Fibroblast of lung (primary cell): ENCODE results near the gene GRIK4. TPM values are rescaled to one million over a fixed set of nuclear protein-coding genes. Genes with fewer than 3 reads are reported as not detected.

Experiments
- DNase-seq, 2 donors: peaks; one replicate each; pipeline versions ENCODE4 v3.0.0 to v3.0.0-alpha.2; 2010; ENCODE audit warnings: low read depth in 2 of 2
- H2AFZ ChIP-seq: 2 replicates; pipeline ENCODE4 v1.5.1; 2012; ENCODE audit warnings: low read length, control low read depth, inconsistent platforms
- H3K27ac ChIP-seq: 2 replicates; pipeline ENCODE4 v1.5.1; 2011; ENCODE audit warnings: low read length, control low read depth; ENCODE audit not compliant: insufficient read depth
- H3K27me3 ChIP-seq: 2 replicates; pipeline ENCODE4 v1.5.1; 2011; ENCODE audit warnings: mild to moderate bottlenecking, low read length; ENCODE audit not compliant: control insufficient read depth, insufficient read depth
- H3K36me3 ChIP-seq: 2 replicates; pipeline ENCODE4 v1.5.1; 2011; ENCODE audit warnings: low read length; ENCODE audit not compliant: control insufficient read depth, insufficient read depth
- H3K4me1 ChIP-seq: 2 replicates; pipeline ENCODE4 v1.5.1; 2011; ENCODE audit warnings: low read length; ENCODE audit not compliant: control insufficient read depth, insufficient read depth; ENCODE audit errors: extremely low read depth
- H3K4me2 ChIP-seq: 2 replicates; pipeline ENCODE4 v1.5.1; 2011; ENCODE audit warnings: low read length, control low read depth; ENCODE audit not compliant: insufficient read depth; ENCODE audit errors: extremely low read depth
- H3K4me3 ChIP-seq, 4 experiments: fragments of 200-600 bp in 1 of 4; sonication (generic) in 1 of 4; replicated peaks in 1 of 4; 2 replicates each; pipeline ENCODE4 v1.5.1; 2011 to 2016; ENCODE audit warnings: low read length in 4 of 4, low read depth in 3 of 4, mild to moderate bottlenecking in 3 of 4, control low read depth in 2 of 4, inconsistent platforms in 1 of 4, mixed read lengths in 1 of 4; ENCODE audit not compliant: insufficient read depth in 1 of 4; ENCODE audit errors: control extremely low read depth in 1 of 4
- H3K79me2 ChIP-seq: 2 replicates; pipeline ENCODE4 v1.5.1; 2012; ENCODE audit warnings: mild to moderate bottlenecking, low read length, inconsistent platforms; ENCODE audit not compliant: control insufficient read depth, insufficient read depth
- H3K9ac ChIP-seq: 2 replicates; pipeline ENCODE4 v1.5.1; 2011; ENCODE audit warnings: mild to moderate bottlenecking, low read length, control low read depth; ENCODE audit not compliant: insufficient read depth
- H3K9me3 ChIP-seq: 2 replicates; pipeline ENCODE4 v1.5.1; 2012; ENCODE audit warnings: low read depth, low read length; ENCODE audit not compliant: control insufficient read depth, insufficient read depth
- H4K20me1 ChIP-seq: 2 replicates; pipeline ENCODE4 v1.5.1; 2011; ENCODE audit warnings: low read length; ENCODE audit not compliant: control insufficient read depth, insufficient read depth; ENCODE audit errors: extremely low read depth
- EZH2 ChIP-seq: IDR thresholded peaks from 2 replicates; pipeline ENCODE4 v1.5.1; 2012; ENCODE audit warnings: low read length, control low read depth, mild to moderate bottlenecking; ENCODE audit errors: missing control alignments
- polyA plus RNA-seq, 2 donors: library from polyadenylated mRNA; depleted of rRNA in 1 of 2; stranded (reverse) in 1 of 2; unstranded in 1 of 2; fragments of >200 nt; gene quantifications; 2 replicates each; pipeline ENCODE4 v1.2.1, GENCODE V29; 2011 to 2012; ENCODE audit warnings: missing spikeins in 1 of 2
- total RNA-seq: library from RNA; depleted of rRNA; stranded (reverse); fragments of >200 nt; gene quantifications from 2 replicates; pipeline ENCODE4 v1.2.1, GENCODE V29; 2014
- TF ChIP-seq, protein P1 (sequence below), 2 donors: IDR thresholded peaks in 1 of 2; conservative IDR thresholded peaks in 1 of 2; 1 replicate in 1 of 2; 2 replicates in 1 of 2; pipeline ENCODE4 v1.5.1; 2011 to 2012; ENCODE audit warnings: low read length in 2 of 2, control low read depth in 1 of 2, inconsistent platforms in 1 of 2, low read depth in 1 of 2, mild to moderate bottlenecking in 1 of 2

Gene GRIK4
- total and polyA plus RNA-seq, 2 donors (not counting 1 experiment from before 2014, with no cell fraction given): 0.17 to 1.5 TPM

GRCh38 chr11:120810251-120810650, 298.7 kb downstream of the GRIK4 start:
- Histone ChIP-seq H3K9me3 (no peaks in the 10 kb centered on the region), H3K4me2 (no peak overlapping the region), H4K20me1 (no peaks in the 10 kb centered on the region), H3K79me2 (no peaks in the 10 kb centered on the region), H3K27me3 (no peaks in the 10 kb centered on the region), H3K4me3 (no peak overlapping the region), H2AFZ (no peak overlapping the region), H3K9ac (no peak overlapping the region), H3K4me1 (no peaks in the 10 kb centered on the region), H3K36me3 (no peaks in the 10 kb centered on the region), H3K27ac (no peak overlapping the region)
- TF ChIP-seq, protein P1, sequence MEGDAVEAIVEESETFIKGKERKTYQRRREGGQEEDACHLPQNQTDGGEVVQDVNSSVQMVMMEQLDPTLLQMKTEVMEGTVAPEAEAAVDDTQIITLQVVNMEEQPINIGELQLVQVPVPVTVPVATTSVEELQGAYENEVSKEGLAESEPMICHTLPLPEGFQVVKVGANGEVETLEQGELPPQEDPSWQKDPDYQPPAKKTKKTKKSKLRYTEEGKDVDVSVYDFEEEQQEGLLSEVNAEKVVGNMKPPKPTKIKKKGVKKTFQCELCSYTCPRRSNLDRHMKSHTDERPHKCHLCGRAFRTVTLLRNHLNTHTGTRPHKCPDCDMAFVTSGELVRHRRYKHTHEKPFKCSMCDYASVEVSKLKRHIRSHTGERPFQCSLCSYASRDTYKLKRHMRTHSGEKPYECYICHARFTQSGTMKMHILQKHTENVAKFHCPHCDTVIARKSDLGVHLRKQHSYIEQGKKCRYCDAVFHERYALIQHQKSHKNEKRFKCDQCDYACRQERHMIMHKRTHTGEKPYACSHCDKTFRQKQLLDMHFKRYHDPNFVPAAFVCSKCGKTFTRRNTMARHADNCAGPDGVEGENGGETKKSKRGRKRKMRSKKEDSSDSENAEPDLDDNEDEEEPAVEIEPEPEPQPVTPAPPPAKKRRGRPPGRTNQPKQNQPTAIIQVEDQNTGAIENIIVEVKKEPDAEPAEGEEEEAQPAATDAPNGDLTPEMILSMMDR (conservative IDR thresholded peaks at IDR 0.05 in 1 of 2, IDR thresholded peaks at IDR 0.05 in 1 of 2; ENCODE audit: low read depth in 1 of 2, low read length in 2 of 2): no peak
- no peak for TF ChIP-seq EZH2
- DNase-seq: peak; percentile 6 to 40

DNA sequence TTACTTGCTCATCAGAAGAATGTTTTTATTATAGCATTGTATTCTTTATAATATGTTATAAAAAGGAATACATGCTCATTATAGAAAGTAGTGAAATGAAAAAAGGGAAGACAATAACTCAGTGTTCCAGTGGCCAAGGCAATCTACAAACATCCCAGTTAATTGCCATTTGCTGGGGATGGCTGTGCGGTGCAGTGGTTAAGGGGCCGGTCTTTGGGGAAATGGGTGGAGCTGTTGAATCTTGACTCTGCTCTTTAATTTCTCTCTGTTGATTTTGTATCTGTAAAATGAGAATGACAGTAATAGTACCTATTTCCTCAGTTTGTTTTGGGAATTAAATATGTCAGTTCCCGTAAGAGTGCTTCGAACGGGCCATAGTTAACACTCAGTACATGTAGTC, 299.7 kb downstream of the GRIK4 start:
- Histone ChIP-seq H3K27me3 (no peaks in the 10 kb centered on the region), H4K20me1 (no peaks in the 10 kb centered on the region), H2AFZ (no peak overlapping the region), H3K9ac (no peak overlapping the region), H3K27ac (no peak overlapping the region), H3K79me2 (no peaks in the 10 kb centered on the region), H3K9me3 (no peaks in the 10 kb centered on the region), H3K36me3 (no peaks in the 10 kb centered on the region), H3K4me2 (no peak overlapping the region), H3K4me1 (no peaks in the 10 kb centered on the region), H3K4me3 (no peak overlapping the region)
- no peak for DNase-seq
- TF ChIP-seq, protein P1 (conservative IDR thresholded peaks at IDR 0.05 in 1 of 2, IDR thresholded peaks at IDR 0.05 in 1 of 2; ENCODE audit: low read depth in 1 of 2, low read length in 2 of 2): no peak
- no peak for TF ChIP-seq EZH2

- Histone ChIP-seq H3K9me3 (no peaks in the 10 kb centered on the region), H3K9ac (no peak overlapping the region), H3K36me3 (no peaks in the 10 kb centered on the region), H3K4me2 (no peak overlapping the region), H3K4me1 (no peaks in the 10 kb centered on the region), H3K4me3 (no peak overlapping the region), H3K27me3 (no peaks in the 10 kb centered on the region), H4K20me1 (no peaks in the 10 kb centered on the region), H3K79me2 (no peaks in the 10 kb centered on the region), H3K27ac (no peak overlapping the region), H2AFZ (no peak overlapping the region)
- TF ChIP-seq EZH2: no peak
- TF ChIP-seq, protein P1 (conservative IDR thresholded peaks at IDR 0.05 in 1 of 2, IDR thresholded peaks at IDR 0.05 in 1 of 2; ENCODE audit: low read depth in 1 of 2, low read length in 2 of 2): no peak
- no peak for DNase-seq
Measured at GRCh38 chr11:120811731-120812130, 300.2 kb downstream of the GRIK4 start.
